GM23248 (cell line): ENCODE data around the gene HDAC4. TPM values are rescaled to one million over a fixed set of nuclear protein-coding genes. Genes with fewer than 3 reads are reported as not detected.
A peak's percentile ranks its signal among the peaks of the same experiment; 100 is the strongest.

Experiments used
- DNase-seq: peaks from one replicate; pipeline ENCODE4 v3.0.0-alpha.2; 2015
- H2AFZ ChIP-seq: fragments of 200-600 bp; sonication (generic); 2 replicates; pipeline ENCODE4 v1.6.1; 2016; ENCODE audit warnings: antibody characterized with exemption
- H3F3A ChIP-seq: fragments of 200-600 bp; sonication (generic); 2 replicates; pipeline ENCODE4 v1.6.1; 2016; ENCODE audit warnings: mild to moderate bottlenecking, antibody characterized with exemption, mixed run types; ENCODE audit not compliant: insufficient read depth
- H3K27ac ChIP-seq: fragments of 200-600 bp; sonication (generic); 2 replicates; pipeline ENCODE4 v1.5.1; 2016; ENCODE audit warnings: mild to moderate bottlenecking
- H3K27me3 ChIP-seq: fragments of 200-600 bp; sonication (generic); replicated peaks from 2 replicates; pipeline ENCODE4 v1.6.1; 2016; ENCODE audit warnings: mild to moderate bottlenecking; ENCODE audit not compliant: insufficient read depth
- H3K36me3 ChIP-seq: fragments of 200-600 bp; sonication (generic); 2 replicates; pipeline ENCODE4 v1.6.1; 2016; ENCODE audit warnings: low read depth, mild to moderate bottlenecking
- H3K4me1 ChIP-seq: fragments of 200-600 bp; sonication (generic); 2 replicates; pipeline ENCODE4 v1.6.1; 2016; ENCODE audit warnings: mild to moderate bottlenecking; ENCODE audit not compliant: insufficient read depth
- H3K4me2 ChIP-seq: fragments of 200-600 bp; sonication (generic); one replicate; pipeline ENCODE4 v1.6.1; 2016; ENCODE audit warnings: mild to moderate bottlenecking; ENCODE audit not compliant: unreplicated experiment
- H3K4me3 ChIP-seq: fragments of 200-600 bp; sonication (generic); 2 replicates; pipeline ENCODE4 v1.5.1; 2016; ENCODE audit warnings: mild to moderate bottlenecking
- H3K79me2 ChIP-seq: fragments of 200-600 bp; sonication (generic); 2 replicates; pipeline ENCODE4 v1.6.1; 2016; ENCODE audit warnings: mild to moderate bottlenecking; ENCODE audit not compliant: insufficient read depth
- H3K9ac ChIP-seq: fragments of 200-600 bp; sonication (generic); 2 replicates; pipeline ENCODE4 v1.6.1; 2016; ENCODE audit warnings: mild to moderate bottlenecking
- H3K9me2 ChIP-seq: fragments of 200-600 bp; sonication (generic); 2 replicates; pipeline ENCODE4 v1.6.1; 2016; ENCODE audit warnings: mixed run types, mild to moderate bottlenecking, moderate library complexity; ENCODE audit not compliant: insufficient read depth
- H3K9me3 ChIP-seq: fragments of 200-600 bp; sonication (generic); one replicate; pipeline ENCODE4 v1.6.1; 2017; ENCODE audit warnings: low read depth
- H4K20me1 ChIP-seq: fragments of 200-600 bp; sonication (generic); 2 replicates; pipeline ENCODE4 v1.6.0; 2016; ENCODE audit not compliant: insufficient read depth
- EZH2 ChIP-seq: fragments of 200-600 bp; sonication (generic); IDR thresholded peaks from 2 replicates; pipeline ENCODE4 v1.6.1; 2018; ENCODE audit warnings: antibody characterized with exemption, mild to moderate bottlenecking; ENCODE audit not compliant: insufficient read depth, poor library complexity, severe bottlenecking
- EZH2phosphoT487 ChIP-seq: fragments of 200-600 bp; sonication (generic); IDR thresholded peaks from 2 replicates; pipeline ENCODE4 v1.6.1; 2018; ENCODE audit warnings: antibody characterized with exemption, moderate library complexity, mild to moderate bottlenecking, low read depth; ENCODE audit not compliant: insufficient read depth
- WGBS, 2 experiments: methylation state at CpG; one replicate each; pipeline ENCODE4 v1.1.6; 2015 to 2017; ENCODE audit warnings: low lambda C conversion rate in 2 of 2, low coverage in 1 of 2; ENCODE audit errors: missing lambda C conversion rate in 2 of 2; 5-methylcytosine and 5-hydroxymethylcytosine counted together
- in situ Hi-C: fragments of 300-500 bp; cut with MboI; formaldehyde crosslinking; loops from 2 replicates; pipeline ENCODE4 v1.15.0; 2020
- polyA plus RNA-seq: library from polyadenylated mRNA; unstranded; fragments of >200 nt; fragmentation: Nextera tagmentation; extraction: Ambion mirVana; gene quantifications from 2 replicates; pipeline ENCODE4 v1.2.1, GENCODE V29; 2016
- total RNA-seq: library from RNA; depleted of rRNA; stranded (reverse); fragments of >200 nt; shearing (Covaris generic); gene quantifications from 2 replicates; pipeline ENCODE4 v1.2.3, GENCODE V29; 2014

HDAC4 gene
- total and polyA plus RNA-seq, 2 experiments from 2014 or later = 2.1 to 6.3 TPM

- TF ChIP-seq EZH2 (no peak), EZH2phosphoT487 (no peak)
These were observed 366.8 kb downstream of the HDAC4 start for GRCh38 chr2:239033801-239034560.

GRCh38 chr2:239029958-239030357, 370.9 kb downstream of the HDAC4 start:
- no peak for DNase-seq
- Histone ChIP-seq H3K27ac (no peak overlapping the region), H3K79me2 (no peaks in the 10 kb centered on the region), H3K36me3 (no peaks in the 10 kb centered on the region), H3F3A (peaks cover 2% of the 10 kb centered on the region; the same call in 1 of the 2 replicates), H3K4me1 (peaks cover 12% of the 10 kb centered on the region), H3K4me2 (no peak overlapping the region), H2AFZ (no peak overlapping the region), H4K20me1 (no peaks in the 10 kb centered on the region), H3K4me3 (no peak overlapping the region), H3K9me2 (no peaks in the 10 kb centered on the region), H3K9ac (no peak overlapping the region), H3K9me3 (no peaks in the 10 kb centered on the region), H3K27me3 (peaks cover 9% of the 10 kb centered on the region; the same call in 1 of the 2 replicates)
- in situ Hi-C loops = no loop called here
- TF ChIP-seq EZH2phosphoT487 = no peak
- no peak for TF ChIP-seq EZH2
- WGBS, 2 experiments = 90 to 94% methylated on average over 9 of the region's 9 CpGs

More at GRCh38 chr2:239033801-239034560, 366.8 kb downstream of the HDAC4 start:
- H2AFZ ChIP-seq = no peak overlapping the region
- no peak overlapping the region for H3K9ac ChIP-seq
- no peaks in the 10 kb centered on the region for H3K4me1 ChIP-seq
- H3K4me3 ChIP-seq = no peak overlapping the region
- DNase-seq = no peak
- no peaks in the 10 kb centered on the region for H3F3A ChIP-seq
- H3K9me2 ChIP-seq = no peaks in the 10 kb centered on the region
- 81 to 87% methylated on average over 10 to 13 of the region's 13 CpGs for WGBS, 2 experiments
- H3K27me3 ChIP-seq = peaks cover 9% of the 10 kb centered on the region; the same call in 1 of the 2 replicates
- H3K27ac ChIP-seq = no peak overlapping the region
- no peaks in the 10 kb centered on the region for H4K20me1 ChIP-seq
- H3K36me3 ChIP-seq = no peaks in the 10 kb centered on the region
- H3K4me2 ChIP-seq = no peak overlapping the region
- in situ Hi-C loops = no loop called here
- H3K9me3 ChIP-seq = no peaks in the 10 kb centered on the region
- H3K79me2 ChIP-seq = no peaks in the 10 kb centered on the region

- TF ChIP-seq EZH2phosphoT487 = no peak
- TF ChIP-seq EZH2 = no peak
- H3K4me3 ChIP-seq = no peak overlapping the region
- H3K9me3 ChIP-seq = no peaks in the 10 kb centered on the region
- peak; percentile 48 for DNase-seq
- H3F3A ChIP-seq = peaks cover 7% of the 10 kb centered on the region; the same call in 1 of the 2 replicates
- peaks cover 17% of the 10 kb centered on the region for H3K4me1 ChIP-seq
- in situ Hi-C loops = no loop called here
- no peaks in the 10 kb centered on the region for H3K36me3 ChIP-seq
- H3K9me2 ChIP-seq = no peaks in the 10 kb centered on the region
- no peak overlapping the region for H3K4me2 ChIP-seq
- 66 to 68% methylated on average over 5 of the region's 5 CpGs for WGBS, 2 experiments
- H3K27me3 ChIP-seq = peaks cover 5% of the 10 kb centered on the region; the same call in 1 of the 2 replicates
- no peaks in the 10 kb centered on the region for H3K79me2 ChIP-seq
- no peak overlapping the region for H3K27ac ChIP-seq
- no peak overlapping the region for H3K9ac ChIP-seq
- no peaks in the 10 kb centered on the region for H4K20me1 ChIP-seq
- H2AFZ ChIP-seq = no peak overlapping the region
These were observed 372.6 kb downstream of the HDAC4 start for GRCh38 chr2:239028253-239028619.

- no peak overlapping the region for H3K4me2 ChIP-seq
- H3K27ac ChIP-seq = no peak overlapping the region
- peaks cover 18% of the 10 kb centered on the region for H3K4me1 ChIP-seq
- in situ Hi-C loops = no loop called here
- H3K9me3 ChIP-seq = no peaks in the 10 kb centered on the region
- peak overlapping the region; percentile 47 for H2AFZ ChIP-seq
- no peaks in the 10 kb centered on the region for H4K20me1 ChIP-seq
- H3K79me2 ChIP-seq = no peaks in the 10 kb centered on the region
- H3K4me3 ChIP-seq = no peak overlapping the region
- no peaks in the 10 kb centered on the region for H3K9me2 ChIP-seq
- H3K36me3 ChIP-seq = no peaks in the 10 kb centered on the region
- H3K9ac ChIP-seq = no peak overlapping the region; the same call in 1 of the 2 replicates
- 49 to 53% methylated on average over 37 to 38 of the region's 38 CpGs for WGBS, 2 experiments
- peaks cover 13% of the 10 kb centered on the region; the same call in 1 of the 2 replicates for H3F3A ChIP-seq
- TF ChIP-seq EZH2 (no peak), EZH2phosphoT487 (no peak)
- H3K27me3 ChIP-seq = peaks cover 5% of the 10 kb centered on the region; the same call in 1 of the 2 replicates
- peak; percentile 37 for DNase-seq
These were observed 373.2 kb downstream of the HDAC4 start for GRCh38 chr2:239027391-239028252.
